ENCODE data around the gene DOK5.

DOK5 gene

GRCh38 chr20:54497931-54498718, 22.7 kb downstream of the DOK5 start:
- in situ Hi-C loops (cut with MboI; ENCODE audit: low pct_unique_long_range_greater_than_20kb, low sequenced_read_pairs) = no loop called here
- DNase-seq = no peak

- in situ Hi-C loops (cut with MboI; ENCODE audit: low pct_unique_long_range_greater_than_20kb, low sequenced_read_pairs) = no loop called here
- DNase-seq = no peak
Observed at GRCh38 chr20:54499111-54499510, 23.7 kb downstream of the DOK5 start.

GRCh38 chr20:54502179-54502578, 26.8 kb downstream of the DOK5 start:
- in situ Hi-C loops (cut with MboI; ENCODE audit: low pct_unique_long_range_greater_than_20kb, low sequenced_read_pairs) = no loop called here
- no peak for DNase-seq

GRCh38 chr20:54506643-54507042, 31.2 kb downstream of the DOK5 start:
- in situ Hi-C loops (cut with MboI; ENCODE audit: low pct_unique_long_range_greater_than_20kb, low sequenced_read_pairs) = no loop called here
- no peak for DNase-seq

- in situ Hi-C loops (cut with MboI; ENCODE audit: low pct_unique_long_range_greater_than_20kb, low sequenced_read_pairs) = no loop called here
- DNase-seq = no peak
Observed at GRCh38 chr20:54510541-54511129, 35.2 kb downstream of the DOK5 start.

GRCh38 chr20:54512694-54513093, 37.3 kb downstream of the DOK5 start:
- in situ Hi-C loops (cut with MboI; ENCODE audit: low pct_unique_long_range_greater_than_20kb, low sequenced_read_pairs) = no loop called here

GRCh38 chr20:54514028-54514607, 38.7 kb downstream of the DOK5 start:
- in situ Hi-C loops (cut with MboI; ENCODE audit: low pct_unique_long_range_greater_than_20kb, low sequenced_read_pairs) = no loop called here
- DNase-seq = no peak

More at GRCh38 chr20:54512694-54513093, 37.3 kb downstream of the DOK5 start:
- no peak for DNase-seq

GRCh38 chr20:54515793-54516628, 40.6 kb downstream of the DOK5 start:
- in situ Hi-C loops (cut with MboI; ENCODE audit: low pct_unique_long_range_greater_than_20kb, low sequenced_read_pairs) = no loop called here
- DNase-seq = no peak

- DNase-seq = no peak
- in situ Hi-C loops (cut with MboI; ENCODE audit: low pct_unique_long_range_greater_than_20kb, low sequenced_read_pairs) = no loop called here
Observed at GRCh38 chr20:54517241-54517975, 42.0 kb downstream of the DOK5 start.

GRCh38 chr20:54524849-54525248, 49.5 kb downstream of the DOK5 start:
- in situ Hi-C loops (cut with MboI; ENCODE audit: low pct_unique_long_range_greater_than_20kb, low sequenced_read_pairs) = no loop called here
- no peak for DNase-seq

GRCh38 chr20:54525916-54526590, 50.7 kb downstream of the DOK5 start:
- in situ Hi-C loops (cut with MboI; ENCODE audit: low pct_unique_long_range_greater_than_20kb, low sequenced_read_pairs) = no loop called here
- no peak for DNase-seq

GRCh38 chr20:54526801-54527200, 51.4 kb downstream of the DOK5 start:
- in situ Hi-C loops (cut with MboI; ENCODE audit: low pct_unique_long_range_greater_than_20kb, low sequenced_read_pairs) = no loop called here
- no peak for DNase-seq

GRCh38 chr20:54532573-54532972, 57.2 kb downstream of the DOK5 start:
- no peak for DNase-seq
- in situ Hi-C loops (cut with MboI; ENCODE audit: low pct_unique_long_range_greater_than_20kb, low sequenced_read_pairs) = no loop called here

- in situ Hi-C loops (cut with MboI; ENCODE audit: low pct_unique_long_range_greater_than_20kb, low sequenced_read_pairs) = no loop called here
- no peak for DNase-seq
Observed at GRCh38 chr20:54534101-54534500, 58.7 kb downstream of the DOK5 start.

- in situ Hi-C loops (cut with MboI; ENCODE audit: low pct_unique_long_range_greater_than_20kb, low sequenced_read_pairs) = no loop called here
- DNase-seq = peak; percentile 75
Observed at GRCh38 chr20:54535033-54535432, 59.6 kb downstream of the DOK5 start.

GRCh38 chr20:54535746-54536145, 60.4 kb downstream of the DOK5 start:
- no peak for DNase-seq
- in situ Hi-C loops (cut with MboI; ENCODE audit: low pct_unique_long_range_greater_than_20kb, low sequenced_read_pairs) = no loop called here

- in situ Hi-C loops (cut with MboI; ENCODE audit: low pct_unique_long_range_greater_than_20kb, low sequenced_read_pairs) = no loop called here
- DNase-seq = no peak
Observed at GRCh38 chr20:54539521-54540046, 64.2 kb downstream of the DOK5 start.

GRCh38 chr20:54543369-54543768, 68.0 kb downstream of the DOK5 start:
- in situ Hi-C loops (cut with MboI; ENCODE audit: low pct_unique_long_range_greater_than_20kb, low sequenced_read_pairs) = no loop called here
- DNase-seq = no peak

Data from KBM-7 (cell line).